Measurements from ENCODE around the gene FNBP1L. TPM values are rescaled to one million over a fixed set of nuclear protein-coding genes. Genes with fewer than 3 reads are reported as not detected.

FNBP1L gene
- total and polyA plus RNA-seq, 10 of the 15 experiments (the other 5 are each of a cell fraction or from before 2014, with no cell fraction given): 0.02 to 0.12 (median 0.07) TPM; not detected in 4

DNA sequence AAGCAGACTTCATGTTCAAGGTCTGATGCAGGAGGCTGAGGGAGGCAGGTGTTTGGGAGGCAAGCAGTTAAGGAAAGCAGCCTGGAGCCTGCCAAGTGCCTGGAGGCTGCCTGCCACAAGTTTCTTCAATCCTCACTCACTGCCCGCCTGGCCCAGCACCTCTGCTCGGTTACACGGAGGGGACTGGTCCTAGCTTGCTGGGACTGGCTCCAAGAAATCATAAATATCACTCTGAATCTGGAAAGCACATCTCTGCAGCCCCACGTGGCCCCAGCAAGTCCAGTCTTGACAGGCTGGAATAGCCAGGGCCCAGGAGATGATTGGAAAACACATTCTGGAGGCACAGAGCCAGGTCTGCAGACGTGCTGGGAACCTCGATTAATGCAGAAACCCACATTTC is 149.8 kb downstream of the FNBP1L start:
- in situ Hi-C loops (cut with MboI) (no loop called here), intact Hi-C loops (cut with micrococcal nuclease; ENCODE audit: unreplicated experiment) (no loop called here)
- SMC1A ChIA-PET (ENCODE audit: uncharacterized antibody, unreplicated experiment): no interaction called here
- CTCF ChIA-PET: interaction anchor here (1.2 to 2.1 kb wide), 2 partner anchors 16 to 21 kb away, joined by 3 to 6 read pairs; no protein-coding TSS in a partner anchor
- ATAC-seq: no peak
- BruUV-seq (replicated peaks): no TSS peak
- Histone ChIP-seq H3K36me3 (ENCODE audit: control insufficient read depth in 2 of 2, insufficient read depth in 2 of 2, low read length in 1 of 2) (no peaks in the 10 kb centered on the region), H3K4me2 (ENCODE audit: control insufficient read depth, insufficient read depth) (no peak overlapping the region), H3K4me3 (no peak overlapping the region), H3K4me1 (ENCODE audit: control insufficient read depth, insufficient read depth, low read length) (no peaks in the 10 kb centered on the region), H3K27ac (ENCODE audit: control insufficient read depth, insufficient read depth) (no peak overlapping the region), H3K79me2 (ENCODE audit: control insufficient read depth, insufficient read depth, low read length) (no peaks in the 10 kb centered on the region), H2AFZ (ENCODE audit: control insufficient read depth, low read depth, low read length) (no peak overlapping the region), H3K27me3 (replicated peaks in 1 of 2; ENCODE audit: control insufficient read depth in 2 of 2, insufficient read depth in 2 of 2, low read length in 1 of 2) (peaks cover 0 to 2% of the 10 kb centered on the region in 2 experiments; a peak in 2 of 4 replicates), H4K20me1 (ENCODE audit: control insufficient read depth, insufficient read depth) (peaks cover 8% of the 10 kb centered on the region), H3K9ac (ENCODE audit: control insufficient read depth, insufficient read depth, low read length) (no peak overlapping the region), H3K9me3 (replicated peaks; ENCODE audit: control insufficient read depth, insufficient read depth, low read length) (no peaks in the 10 kb centered on the region)
- no peak for FAIRE-seq
- POLR2A ChIA-PET: no interaction called here
- RAD21 ChIA-PET (ENCODE audit: unreplicated experiment): no interaction called here
- TF ChIP-seq BMI1 (IDR thresholded peaks at IDR 0.05; ENCODE audit: borderline replicate concordance) (no peak), ZNF274 (IDR thresholded peaks at IDR 0.05; ENCODE audit: insufficient read depth, insufficient read length) (no peak), SREBF1 (IDR thresholded peaks at IDR 0.05; ENCODE audit: low read length) (no peak), KAT2A (conservative IDR thresholded peaks at IDR 0.05; ENCODE audit: control insufficient read depth, low read depth, low read length) (no peak), TCF3 (IDR thresholded peaks at IDR 0.05; ENCODE audit: borderline replicate concordance, insufficient read depth, low read depth, low read length) (no peak), RBBP5 (conservative IDR thresholded peaks at IDR 0.05) (no peak), NBN (IDR thresholded peaks at IDR 0.05) (no peak), YY1 (IDR thresholded peaks at IDR 0.05; ENCODE audit: low read depth, low read length) (no peak), KDM1A (IDR thresholded peaks at IDR 0.05; ENCODE audit: borderline replicate concordance) (no peak), STAT1 (conservative IDR thresholded peaks at IDR 0.05) (no peak), MTA3 (IDR thresholded peaks at IDR 0.05; ENCODE audit: borderline replicate concordance, low read length) (no peak), PML (IDR thresholded peaks at IDR 0.05; ENCODE audit: low read length) (no peak), IKZF2 (IDR thresholded peaks at IDR 0.05) (no peak), NFYB (IDR thresholded peaks at IDR 0.05; ENCODE audit: insufficient read depth, low read depth, low read length) (no peak)
- TF ChIP-seq, protein P1, sequence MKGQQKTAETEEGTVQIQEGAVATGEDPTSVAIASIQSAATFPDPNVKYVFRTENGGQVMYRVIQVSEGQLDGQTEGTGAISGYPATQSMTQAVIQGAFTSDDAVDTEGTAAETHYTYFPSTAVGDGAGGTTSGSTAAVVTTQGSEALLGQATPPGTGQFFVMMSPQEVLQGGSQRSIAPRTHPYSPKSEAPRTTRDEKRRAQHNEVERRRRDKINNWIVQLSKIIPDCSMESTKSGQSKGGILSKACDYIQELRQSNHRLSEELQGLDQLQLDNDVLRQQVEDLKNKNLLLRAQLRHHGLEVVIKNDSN (IDR thresholded peaks at IDR 0.05; ENCODE audit: borderline replicate concordance, extremely low read length, insufficient read depth, low read depth, low read length): no peak
- TF ChIP-seq, protein P2, sequence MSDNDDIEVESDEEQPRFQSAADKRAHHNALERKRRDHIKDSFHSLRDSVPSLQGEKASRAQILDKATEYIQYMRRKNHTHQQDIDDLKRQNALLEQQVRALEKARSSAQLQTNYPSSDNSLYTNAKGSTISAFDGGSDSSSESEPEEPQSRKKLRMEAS (IDR thresholded peaks at IDR 0.05; ENCODE audit: low read depth, low read length): no peak
- TF ChIP-seq, protein P3, sequence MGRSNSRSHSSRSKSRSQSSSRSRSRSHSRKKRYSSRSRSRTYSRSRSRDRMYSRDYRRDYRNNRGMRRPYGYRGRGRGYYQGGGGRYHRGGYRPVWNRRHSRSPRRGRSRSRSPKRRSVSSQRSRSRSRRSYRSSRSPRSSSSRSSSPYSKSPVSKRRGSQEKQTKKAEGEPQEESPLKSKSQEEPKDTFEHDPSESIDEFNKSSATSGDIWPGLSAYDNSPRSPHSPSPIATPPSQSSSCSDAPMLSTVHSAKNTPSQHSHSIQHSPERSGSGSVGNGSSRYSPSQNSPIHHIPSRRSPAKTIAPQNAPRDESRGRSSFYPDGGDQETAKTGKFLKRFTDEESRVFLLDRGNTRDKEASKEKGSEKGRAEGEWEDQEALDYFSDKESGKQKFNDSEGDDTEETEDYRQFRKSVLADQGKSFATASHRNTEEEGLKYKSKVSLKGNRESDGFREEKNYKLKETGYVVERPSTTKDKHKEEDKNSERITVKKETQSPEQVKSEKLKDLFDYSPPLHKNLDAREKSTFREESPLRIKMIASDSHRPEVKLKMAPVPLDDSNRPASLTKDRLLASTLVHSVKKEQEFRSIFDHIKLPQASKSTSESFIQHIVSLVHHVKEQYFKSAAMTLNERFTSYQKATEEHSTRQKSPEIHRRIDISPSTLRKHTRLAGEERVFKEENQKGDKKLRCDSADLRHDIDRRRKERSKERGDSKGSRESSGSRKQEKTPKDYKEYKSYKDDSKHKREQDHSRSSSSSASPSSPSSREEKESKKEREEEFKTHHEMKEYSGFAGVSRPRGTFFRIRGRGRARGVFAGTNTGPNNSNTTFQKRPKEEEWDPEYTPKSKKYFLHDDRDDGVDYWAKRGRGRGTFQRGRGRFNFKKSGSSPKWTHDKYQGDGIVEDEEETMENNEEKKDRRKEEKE (IDR thresholded peaks at IDR 0.05): no peak
- TF ChIP-seq, protein P4, sequence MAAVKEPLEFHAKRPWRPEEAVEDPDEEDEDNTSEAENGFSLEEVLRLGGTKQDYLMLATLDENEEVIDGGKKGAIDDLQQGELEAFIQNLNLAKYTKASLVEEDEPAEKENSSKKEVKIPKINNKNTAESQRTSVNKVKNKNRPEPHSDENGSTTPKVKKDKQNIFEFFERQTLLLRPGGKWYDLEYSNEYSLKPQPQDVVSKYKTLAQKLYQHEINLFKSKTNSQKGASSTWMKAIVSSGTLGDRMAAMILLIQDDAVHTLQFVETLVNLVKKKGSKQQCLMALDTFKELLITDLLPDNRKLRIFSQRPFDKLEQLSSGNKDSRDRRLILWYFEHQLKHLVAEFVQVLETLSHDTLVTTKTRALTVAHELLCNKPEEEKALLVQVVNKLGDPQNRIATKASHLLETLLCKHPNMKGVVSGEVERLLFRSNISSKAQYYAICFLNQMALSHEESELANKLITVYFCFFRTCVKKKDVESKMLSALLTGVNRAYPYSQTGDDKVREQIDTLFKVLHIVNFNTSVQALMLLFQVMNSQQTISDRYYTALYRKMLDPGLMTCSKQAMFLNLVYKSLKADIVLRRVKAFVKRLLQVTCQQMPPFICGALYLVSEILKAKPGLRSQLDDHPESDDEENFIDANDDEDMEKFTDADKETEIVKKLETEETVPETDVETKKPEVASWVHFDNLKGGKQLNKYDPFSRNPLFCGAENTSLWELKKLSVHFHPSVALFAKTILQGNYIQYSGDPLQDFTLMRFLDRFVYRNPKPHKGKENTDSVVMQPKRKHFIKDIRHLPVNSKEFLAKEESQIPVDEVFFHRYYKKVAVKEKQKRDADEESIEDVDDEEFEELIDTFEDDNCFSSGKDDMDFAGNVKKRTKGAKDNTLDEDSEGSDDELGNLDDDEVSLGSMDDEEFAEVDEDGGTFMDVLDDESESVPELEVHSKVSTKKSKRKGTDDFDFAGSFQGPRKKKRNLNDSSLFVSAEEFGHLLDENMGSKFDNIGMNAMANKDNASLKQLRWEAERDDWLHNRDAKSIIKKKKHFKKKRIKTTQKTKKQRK (IDR thresholded peaks at IDR 0.05; ENCODE audit: low read depth, low read length): no peak
- 62% methylated on average over 6 of the region's 6 CpGs for WGBS (ENCODE audit: insufficient coverage, insufficient replicate concordance, low lambda C conversion rate, missing lambda C conversion rate)
- DNase-seq (ENCODE audit: low read depth, low spot score): no peak

All from GM12878 (cell line).